ENCODE measurements around the gene XAF1.
"Not testable (repeated sequence)": the region's sequence is repeated elsewhere in the genome, so short reads cannot be mapped to it uniquely, and the experiment has no call there.

The XAF1 gene

GRCh38 chr17:6755281-6755680 lies 565 bp upstream of the XAF1 start:
- peak; percentile 41 for DNase-seq

GRCh38 chr17:6756425-6757031 lies 682 bp downstream of the XAF1 start:
- peak; percentile 55 for DNase-seq

- no peak for DNase-seq
Observed at GRCh38 chr17:6757747-6758146, 1.9 kb downstream of the XAF1 start.

GRCh38 chr17:6761779-6762178 lies 5.9 kb downstream of the XAF1 start:
- DNase-seq, result no peak

- no peak for DNase-seq
Observed at GRCh38 chr17:6768447-6768846, 12.6 kb downstream of the XAF1 start.

GRCh38 chr17:6772016-6772415 lies 16.2 kb downstream of the XAF1 start:
- no peak for DNase-seq

GRCh38 chr17:6774906-6775305 lies 19.1 kb downstream of the XAF1 start:
- not testable (repeated sequence) for DNase-seq

- DNase-seq, result no peak
Observed at GRCh38 chr17:6775871-6776405, 20.1 kb downstream of the XAF1 start, which contains the start of gene FBXO39. FBXO39 (plus strand) TSS chr17:6776215; CDS start chr17:6779869, 3,654 bp downstream.

- no peak for DNase-seq
Observed at GRCh38 chr17:6779411-6779810, 23.6 kb downstream of the XAF1 start.

- no peak for DNase-seq
Observed at GRCh38 chr17:6780001-6780400, 24.2 kb downstream of the XAF1 start.

GRCh38 chr17:6780886-6781285 lies 25.0 kb downstream of the XAF1 start:
- peak; percentile 70 for DNase-seq

GRCh38 chr17:6782244-6782643 lies 26.4 kb downstream of the XAF1 start:
- DNase-seq, result no peak

GRCh38 chr17:6786618-6787017 lies 30.8 kb downstream of the XAF1 start:
- DNase-seq, result no peak

GRCh38 chr17:6787081-6787693 lies 31.3 kb downstream of the XAF1 start:
- DNase-seq, result no peak

- no peak for DNase-seq
Observed at GRCh38 chr17:6789146-6789545, 33.3 kb downstream of the XAF1 start.

- no peak for DNase-seq
Observed at GRCh38 chr17:6793748-6794493, 38.1 kb downstream of the XAF1 start.

- peak; percentile 22 for DNase-seq
Observed at GRCh38 chr17:6796017-6796886, 40.4 kb downstream of the XAF1 start.

GRCh38 chr17:6796887-6797490 lies 41.1 kb downstream of the XAF1 start:
- DNase-seq, result no peak

- DNase-seq, result no peak
Observed at GRCh38 chr17:6797718-6798351, 42.0 kb downstream of the XAF1 start.

GRCh38 chr17:6799738-6800137 lies 43.9 kb downstream of the XAF1 start:
- DNase-seq, result no peak

- DNase-seq, result no peak
Observed at GRCh38 chr17:6800422-6801027, 44.7 kb downstream of the XAF1 start.

Data from OCI-M1 (cell line).